Neuronal stem cell (in vitro differentiated cells): Measurements from ENCODE around the gene NEDD4.
A peak's percentile ranks its signal among the peaks of the same experiment; 100 is the strongest.

Experiments
- DNase-seq: peaks from one replicate; pipeline ENCODE4 v3.0.0-alpha.2; 2013; ENCODE audit warnings: low spot score
- H2AFZ ChIP-seq: one replicate; pipeline ENCODE4 v1.6.1; 2013; ENCODE audit warnings: mild to moderate bottlenecking, low read length, inconsistent platforms
- H2AK5ac ChIP-seq: 2 replicates; pipeline ENCODE4 v1.6.1; 2013; ENCODE audit warnings: low read depth, mild to moderate bottlenecking, inconsistent platforms, low read length, moderate library complexity, mixed read lengths
- H2BK120ac ChIP-seq: 2 replicates; pipeline ENCODE4 v1.6.1; 2013; ENCODE audit warnings: low read depth, mild to moderate bottlenecking, inconsistent platforms, low read length, moderate library complexity, mixed read lengths
- H2BK12ac ChIP-seq: one replicate; pipeline ENCODE4 v1.6.1; 2013; ENCODE audit warnings: low read length, inconsistent platforms
- H2BK15ac ChIP-seq: 2 replicates; pipeline ENCODE4 v1.6.1; 2013; ENCODE audit warnings: mild to moderate bottlenecking, low read length, inconsistent platforms, mixed read lengths
- H2BK5ac ChIP-seq: one replicate; pipeline ENCODE4 v1.6.1; 2013; ENCODE audit warnings: inconsistent platforms, mild to moderate bottlenecking, low read length, moderate library complexity
- H3K14ac ChIP-seq: one replicate; pipeline ENCODE4 v1.6.1; 2013; ENCODE audit warnings: low read length, inconsistent platforms
- H3K18ac ChIP-seq: 2 replicates; pipeline ENCODE4 v1.6.1; 2013; ENCODE audit warnings: low read length, inconsistent platforms
- H3K23ac ChIP-seq: 2 replicates; pipeline ENCODE4 v1.6.1; 2013; ENCODE audit warnings: low read depth, mild to moderate bottlenecking, mixed read lengths, low read length, inconsistent platforms; ENCODE audit not compliant: poor library complexity
- H3K27ac ChIP-seq: replicated peaks from 3 replicates; pipeline ENCODE4 v1.5.1; 2013; ENCODE audit warnings: low read length, inconsistent platforms
- H3K27me3 ChIP-seq, 3 experiments: 2 replicates each; pipeline ENCODE4 v1.6.1; 2013; ENCODE audit warnings: low read length in 3 of 3, mild to moderate bottlenecking in 2 of 3, inconsistent platforms in 1 of 3, low read depth in 1 of 3, mixed read lengths in 1 of 3, moderate library complexity in 1 of 3; ENCODE audit not compliant: control insufficient read depth in 3 of 3, insufficient read depth in 3 of 3
- H3K36me3 ChIP-seq, 2 donors: replicated peaks in 1 of 2; 2 replicates each; pipeline ENCODE4 v1.6.1; 2013; ENCODE audit warnings: low read length in 2 of 2; ENCODE audit not compliant: control insufficient read depth in 2 of 2, insufficient read depth in 2 of 2
- H3K4ac ChIP-seq: 2 replicates; pipeline ENCODE4 v1.6.1; 2013; ENCODE audit warnings: inconsistent platforms, mild to moderate bottlenecking, low read length, moderate library complexity
- H3K4me1 ChIP-seq, 2 donors: 1 replicate in 1 of 2; 2 replicates in 1 of 2; pipeline ENCODE4 v1.6.1; 2013; ENCODE audit warnings: low read length in 2 of 2, low read depth in 1 of 2; ENCODE audit not compliant: control insufficient read depth in 2 of 2, insufficient read depth in 1 of 2
- H3K4me2 ChIP-seq: one replicate; pipeline ENCODE4 v1.6.1; 2013; ENCODE audit warnings: mild to moderate bottlenecking, low read length, inconsistent platforms; ENCODE audit not compliant: insufficient read depth, poor library complexity, severe bottlenecking
- H3K4me3 ChIP-seq, 2 donors: 2 replicates each; pipeline ENCODE4 v1.5.1; 2013; ENCODE audit warnings: low read length in 2 of 2, mild to moderate bottlenecking in 2 of 2, inconsistent platforms in 1 of 2, moderate library complexity in 1 of 2
- H3K79me1 ChIP-seq: one replicate; pipeline ENCODE4 v1.6.1; 2013; ENCODE audit warnings: low read depth, mild to moderate bottlenecking, inconsistent platforms, low read length, moderate library complexity
- H3K9ac ChIP-seq: one replicate; pipeline ENCODE4 v1.6.1; 2013; ENCODE audit warnings: mild to moderate bottlenecking, low read depth, low read length, inconsistent platforms; ENCODE audit not compliant: poor library complexity
- H3K9me3 ChIP-seq, 2 donors: replicated peaks in 1 of 2; 2 replicates each; pipeline versions ENCODE3 to v1.6.1; 2013; ENCODE audit warnings: low read length in 2 of 2, mild to moderate bottlenecking in 2 of 2, inconsistent platforms in 1 of 2, low read depth in 1 of 2, mixed read lengths in 1 of 2, moderate library complexity in 1 of 2; ENCODE audit not compliant: control insufficient read depth in 2 of 2, insufficient read depth in 1 of 2
- H4K8ac ChIP-seq: one replicate; pipeline ENCODE4 v1.6.1; 2013; ENCODE audit warnings: low read depth, mild to moderate bottlenecking, inconsistent platforms, low read length, moderate library complexity
- H4K91ac ChIP-seq: one replicate; pipeline ENCODE4 v1.6.1; 2013; ENCODE audit warnings: low read length, low read depth, mild to moderate bottlenecking, inconsistent platforms; ENCODE audit not compliant: poor library complexity
- WGBS, 2 donors: extraction: QIAGEN DNeasy Blood & Tissue Kit; methylation state at CpG; one replicate each; pipeline ENCODE4 v1.1.7; 2013; ENCODE audit warnings: missing lambda C conversion rate in 2 of 2, mixed read lengths in 1 of 2; ENCODE audit not compliant: insufficient read length in 2 of 2, insufficient replicate concordance in 1 of 2; ENCODE audit errors: extremely low coverage in 2 of 2; 5-methylcytosine and 5-hydroxymethylcytosine counted together

NEDD4 gene

GRCh38 chr15:55900019-55900418 is 93.4 kb downstream of the NEDD4 start:
- Histone ChIP-seq H2AK5ac (no peak overlapping the region), H3K27ac (no peak overlapping the region)

DNA sequence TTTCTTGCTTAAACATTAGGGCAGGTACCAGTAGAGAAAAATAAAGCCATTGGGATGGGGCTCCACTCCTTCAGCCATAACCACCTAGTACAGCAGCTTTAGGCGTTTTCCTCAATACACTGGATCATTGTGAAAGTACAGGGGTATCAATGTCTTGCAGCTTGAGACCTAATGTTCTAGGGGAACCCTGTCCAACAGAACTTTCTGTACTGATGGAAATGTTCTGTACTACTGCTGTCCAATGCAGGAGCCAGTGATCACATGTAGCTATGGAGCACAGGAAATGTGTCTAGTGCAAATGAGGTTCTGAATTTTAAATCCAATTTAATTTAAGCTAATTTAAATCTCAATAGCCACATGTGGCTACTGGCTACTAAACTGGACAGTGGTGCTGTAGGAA is 93.9 kb downstream of the NEDD4 start:
- H3K4me3 ChIP-seq = no peak overlapping the region

More at GRCh38 chr15:55900019-55900418, 93.4 kb downstream of the NEDD4 start:
- no CpG with 5 or more reads among the region's 3 CpGs for WGBS, 2 donors
- no peaks in the 10 kb centered on the region for H3K36me3 ChIP-seq
- H4K91ac ChIP-seq = no peak overlapping the region
- no peaks in the 10 kb centered on the region for H3K9me3 ChIP-seq
- H2BK120ac ChIP-seq = no peak overlapping the region
- H3K79me1 ChIP-seq = no peaks in the 10 kb centered on the region
- H2BK15ac ChIP-seq = no peak overlapping the region
- H3K4me2 ChIP-seq = no peak overlapping the region
- H3K23ac ChIP-seq = no peak overlapping the region
- H4K8ac ChIP-seq = no peak overlapping the region
- no peak overlapping the region for H3K14ac ChIP-seq
- H3K9ac ChIP-seq = no peak overlapping the region
- H3K27me3 ChIP-seq = no peaks in the 10 kb centered on the region
- H2BK5ac ChIP-seq = no peak overlapping the region
- H3K4me1 ChIP-seq = peaks cover 3% of the 10 kb centered on the region in 2 donors
- H3K4me3 ChIP-seq = no peak overlapping the region
- H3K18ac ChIP-seq = no peak overlapping the region
- H2AFZ ChIP-seq = no peak overlapping the region
- no peak overlapping the region for H2BK12ac ChIP-seq
- DNase-seq = no peak
- no peak overlapping the region for H3K4ac ChIP-seq

DNA sequence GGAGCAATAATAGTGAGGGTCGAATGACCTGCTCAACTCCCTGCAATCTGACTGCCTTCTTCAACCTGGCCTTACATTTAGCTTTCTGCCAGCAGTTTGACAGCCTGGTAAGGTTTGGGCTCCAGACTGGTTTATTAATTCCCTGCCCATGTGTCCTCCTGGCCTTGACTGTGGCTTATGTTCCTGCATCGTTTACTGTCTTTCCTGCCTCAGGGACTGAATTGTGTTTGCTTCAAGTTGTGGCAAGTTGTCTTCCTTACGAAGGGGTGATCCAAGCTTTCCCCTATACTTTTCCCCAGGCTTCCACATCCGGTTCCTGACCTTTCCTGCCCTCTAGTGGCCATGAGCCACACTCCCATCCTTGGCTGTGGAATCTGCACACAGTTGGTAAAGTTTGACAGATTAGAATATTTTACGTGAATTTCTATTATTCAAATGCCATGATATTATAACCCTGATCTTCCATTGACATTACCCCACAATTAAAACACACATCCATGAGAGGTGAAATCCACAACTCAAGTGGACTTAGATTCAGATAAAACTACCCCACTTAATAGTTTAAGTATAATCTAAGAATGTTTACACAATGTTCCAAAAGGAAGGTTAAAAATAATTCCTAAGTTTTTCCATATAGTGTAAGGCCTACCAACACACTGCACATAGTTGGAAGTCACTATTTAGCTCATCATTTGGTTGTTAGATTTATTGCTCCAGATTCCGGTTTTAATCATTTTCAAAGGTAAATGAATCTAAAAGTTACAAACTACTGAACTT is 95.7 kb downstream of the NEDD4 start:
- H3K4ac ChIP-seq = no peak overlapping the region
- WGBS, 2 donors = no CpG with 5 or more reads among the region's 6 CpGs
- H3K4me2 ChIP-seq = no peak overlapping the region
- H3K23ac ChIP-seq = no peak overlapping the region
- no peaks in the 10 kb centered on the region for H3K9me3 ChIP-seq
- H2BK15ac ChIP-seq = no peak overlapping the region
- H3K9ac ChIP-seq = no peak overlapping the region
- no peak overlapping the region for H4K91ac ChIP-seq
- no peak overlapping the region for H3K4me3 ChIP-seq
- DNase-seq = peak; percentile 54
- no peak overlapping the region for H2BK120ac ChIP-seq
- no peak overlapping the region for H3K27ac ChIP-seq
- no peak overlapping the region for H3K14ac ChIP-seq
- no peaks in the 10 kb centered on the region for H3K27me3 ChIP-seq
- H4K8ac ChIP-seq = no peak overlapping the region
- no peaks in the 10 kb centered on the region for H3K79me1 ChIP-seq
- no peak overlapping the region for H2BK5ac ChIP-seq
- no peaks in the 10 kb centered on the region for H3K36me3 ChIP-seq
- no peak overlapping the region for H3K18ac ChIP-seq
- H2AK5ac ChIP-seq = no peak overlapping the region
- no peak overlapping the region for H2BK12ac ChIP-seq
- H2AFZ ChIP-seq = peak overlapping the region; percentile 46
- H3K4me1 ChIP-seq = peaks cover 3 to 7% of the 10 kb centered on the region in 2 donors

More for the DNA sequence above, 93.9 kb downstream of the NEDD4 start:
- Histone ChIP-seq H3K9ac (no peak overlapping the region), H2BK120ac (no peak overlapping the region), H3K18ac (no peak overlapping the region), H2BK12ac (no peak overlapping the region), H3K14ac (no peak overlapping the region), H2AK5ac (no peak overlapping the region), H3K23ac (no peak overlapping the region), H2BK5ac (no peak overlapping the region), H3K27ac (no peak overlapping the region), H3K36me3 (no peaks in the 10 kb centered on the region), H3K4me2 (no peak overlapping the region), H4K91ac (no peak overlapping the region), H2BK15ac (no peak overlapping the region), H3K79me1 (no peaks in the 10 kb centered on the region), H2AFZ (no peak overlapping the region), H3K4ac (no peak overlapping the region), H4K8ac (no peak overlapping the region), H3K27me3 (no peaks in the 10 kb centered on the region), H3K4me1 (peaks cover 3 to 4% of the 10 kb centered on the region in 2 donors), H3K9me3 (no peaks in the 10 kb centered on the region)
- no peak for DNase-seq
- no CpG with 5 or more reads among the region's 1 CpG for WGBS, 2 donors

GRCh38 chr15:55894399-55894965 is 98.9 kb downstream of the NEDD4 start:
- peaks cover 3 to 7% of the 10 kb centered on the region in 2 donors for H3K4me1 ChIP-seq
- no peak overlapping the region for H4K8ac ChIP-seq
- no peak overlapping the region for H3K4me3 ChIP-seq
- no peak overlapping the region for H3K27ac ChIP-seq
- H3K9ac ChIP-seq = no peak overlapping the region
- H3K79me1 ChIP-seq = no peaks in the 10 kb centered on the region
- no CpG with 5 or more reads among the region's 3 CpGs for WGBS, 2 donors
- H2AK5ac ChIP-seq = no peak overlapping the region
- no peak overlapping the region for H3K14ac ChIP-seq
- H3K9me3 ChIP-seq = peaks cover 0 to 2% of the 10 kb centered on the region in 2 donors
- no peak overlapping the region for H3K23ac ChIP-seq
- H2BK15ac ChIP-seq = no peak overlapping the region
- H3K27me3 ChIP-seq = no peaks in the 10 kb centered on the region
- H3K18ac ChIP-seq = no peak overlapping the region
- H3K4ac ChIP-seq = no peak overlapping the region
- no peak overlapping the region for H3K4me2 ChIP-seq
- no peak overlapping the region for H4K91ac ChIP-seq
- no peak overlapping the region for H2BK5ac ChIP-seq
- no peak overlapping the region for H2AFZ ChIP-seq
- no peak overlapping the region for H2BK120ac ChIP-seq
- no peak for DNase-seq
- no peaks in the 10 kb centered on the region for H3K36me3 ChIP-seq
- H2BK12ac ChIP-seq = no peak overlapping the region
